SU-DHL-6 (cell line): ENCODE measurements around the gene BIN1.

ENCODE experiments used
- H2AFZ ChIP-seq: fragments of 200-600 bp; sonication (generic); 2 replicates; pipeline ENCODE4 v1.6.1; 2014; ENCODE audit warnings: low read depth, mild to moderate bottlenecking, moderate library complexity, mixed read lengths, antibody characterized with exemption, low read length; ENCODE audit not compliant: severe bottlenecking
- H3F3A ChIP-seq: fragments of 200-600 bp; shearing (Covaris generic); 2 replicates; pipeline ENCODE4 v1.6.0; 2016; ENCODE audit warnings: antibody characterized with exemption, mild to moderate bottlenecking; ENCODE audit not compliant: insufficient read depth
- H3K27ac ChIP-seq: fragments of 200-600 bp; sonication (generic); 2 replicates; pipeline ENCODE4 v1.5.1; 2016; ENCODE audit warnings: low read depth, mild to moderate bottlenecking, low read length, moderate library complexity, mixed read lengths
- H3K27me3 ChIP-seq: fragments of 200-600 bp; sonication (generic), shearing (Covaris generic); 2 replicates; pipeline ENCODE4 v1.6.0; 2014; ENCODE audit warnings: mild to moderate bottlenecking, low read length
- H3K36me3 ChIP-seq: fragments of 200-600 bp; sonication (generic); 2 replicates; pipeline ENCODE4 v1.6.1; 2014; ENCODE audit warnings: mild to moderate bottlenecking, low read length, mixed read lengths
- H3K4me2 ChIP-seq: fragments of 300-600, 200-600 bp; shearing (Covaris generic), sonication (generic); 2 replicates; pipeline ENCODE4 v1.6.0; 2014; ENCODE audit warnings: low read length, low read depth, mild to moderate bottlenecking; ENCODE audit not compliant: poor library complexity, severe bottlenecking
- H3K4me3 ChIP-seq: fragments of 200-600 bp; sonication (generic); 2 replicates; pipeline ENCODE4 v1.5.1; 2014; ENCODE audit warnings: antibody characterized with exemption, low read length, mild to moderate bottlenecking, mixed read lengths; ENCODE audit not compliant: insufficient read depth, poor library complexity, severe bottlenecking
- H3K79me2 ChIP-seq: fragments of 200-600 bp; sonication (generic); 2 replicates; pipeline ENCODE4 v1.6.1; 2014; ENCODE audit warnings: mild to moderate bottlenecking, low read length, moderate library complexity; ENCODE audit not compliant: insufficient read depth
- H3K9ac ChIP-seq: fragments of 200-600 bp; sonication (generic); 2 replicates; pipeline ENCODE4 v1.7.0; 2014; ENCODE audit warnings: mild to moderate bottlenecking, low read length
- H3K9me2 ChIP-seq: fragments of 200-600 bp; sonication (generic); replicated peaks from 2 replicates; pipeline ENCODE4 v1.6.1; 2014; ENCODE audit warnings: low read length; ENCODE audit not compliant: insufficient read depth
- H3K9me3 ChIP-seq: fragments of 200-600 bp; sonication (generic); 2 replicates; pipeline ENCODE4 v1.6.1; 2014; ENCODE audit warnings: low read length, mixed read lengths; ENCODE audit not compliant: insufficient read depth
- H4K20me1 ChIP-seq: fragments of 200-600 bp; sonication (generic); 2 replicates; pipeline ENCODE4 v1.6.1; 2014; ENCODE audit warnings: low read depth, mild to moderate bottlenecking, antibody characterized with exemption, low read length, moderate library complexity, mixed read lengths
- CTCF ChIP-seq: fragments of 200-600 bp; sonication (generic); IDR thresholded peaks from one replicate; pipeline ENCODE4 v1.5.1; 2017; ENCODE audit warnings: antibody characterized with exemption, mild to moderate bottlenecking, low read length, moderate library complexity; ENCODE audit not compliant: insufficient read depth, poor library complexity, severe bottlenecking
- EZH2phosphoT487 ChIP-seq: fragments of 200-600 bp; sonication (generic), shearing (Covaris generic); conservative IDR thresholded peaks from 2 replicates; pipeline ENCODE4 v1.6.1; 2018; ENCODE audit warnings: mild to moderate bottlenecking, antibody characterized with exemption, low read length, moderate library complexity, mixed read lengths

Gene BIN1

GRCh38 chr2:127070221-127070620 lies 36.7 kb downstream of the BIN1 start:
- Histone ChIP-seq H4K20me1 (no peaks in the 10 kb centered on the region), H3K27ac (no peak overlapping the region), H3K4me2 (no peak overlapping the region), H3K4me3 (no peak overlapping the region), H3F3A (no peaks in the 10 kb centered on the region), H3K9ac (no peak overlapping the region), H2AFZ (no peak overlapping the region), H3K36me3 (no peaks in the 10 kb centered on the region), H3K9me3 (no peaks in the 10 kb centered on the region), H3K79me2 (no peaks in the 10 kb centered on the region), H3K27me3 (no peaks in the 10 kb centered on the region), H3K9me2 (no peaks in the 10 kb centered on the region)
- TF ChIP-seq EZH2phosphoT487 (no peak), CTCF (no peak)

GRCh38 chr2:127069536-127069935 lies 37.4 kb downstream of the BIN1 start:
- Histone ChIP-seq H2AFZ (no peak overlapping the region), H3K9ac (no peak overlapping the region), H3K27ac (no peak overlapping the region), H3K27me3 (no peaks in the 10 kb centered on the region), H3F3A (no peaks in the 10 kb centered on the region), H3K36me3 (no peaks in the 10 kb centered on the region), H3K79me2 (no peaks in the 10 kb centered on the region), H4K20me1 (no peaks in the 10 kb centered on the region), H3K4me3 (no peak overlapping the region), H3K9me3 (no peaks in the 10 kb centered on the region), H3K9me2 (no peaks in the 10 kb centered on the region), H3K4me2 (no peak overlapping the region)
- no peak for TF ChIP-seq CTCF
- no peak for TF ChIP-seq EZH2phosphoT487

- no peak for TF ChIP-seq EZH2phosphoT487
- no peak for TF ChIP-seq CTCF
- H2AFZ ChIP-seq, result no peak overlapping the region
- no peaks in the 10 kb centered on the region for H3K79me2 ChIP-seq
- no peaks in the 10 kb centered on the region for H3K36me3 ChIP-seq
- no peaks in the 10 kb centered on the region for H4K20me1 ChIP-seq
- H3K4me3 ChIP-seq, result no peak overlapping the region
- H3K9me2 ChIP-seq, result no peaks in the 10 kb centered on the region
- H3K9ac ChIP-seq, result no peak overlapping the region
- H3F3A ChIP-seq, result no peaks in the 10 kb centered on the region
- H3K27ac ChIP-seq, result no peak overlapping the region
- H3K27me3 ChIP-seq, result no peaks in the 10 kb centered on the region
- no peaks in the 10 kb centered on the region for H3K9me3 ChIP-seq
- no peak overlapping the region for H3K4me2 ChIP-seq
These were observed 38.0 kb downstream of the BIN1 start for GRCh38 chr2:127069003-127069402.

GRCh38 chr2:127068351-127068741 lies 38.6 kb downstream of the BIN1 start:
- Histone ChIP-seq H3K79me2 (no peaks in the 10 kb centered on the region), H3K27ac (no peak overlapping the region)

More at GRCh38 chr2:127068351-127068741, 38.6 kb downstream of the BIN1 start:
- Histone ChIP-seq H3K9ac (no peak overlapping the region), H3F3A (no peaks in the 10 kb centered on the region), H4K20me1 (no peaks in the 10 kb centered on the region), H3K36me3 (no peaks in the 10 kb centered on the region), H3K4me2 (no peak overlapping the region), H3K27me3 (no peaks in the 10 kb centered on the region), H3K4me3 (no peak overlapping the region), H3K9me3 (no peaks in the 10 kb centered on the region), H3K9me2 (no peaks in the 10 kb centered on the region), H2AFZ (no peak overlapping the region)
- TF ChIP-seq CTCF, result no peak
- TF ChIP-seq EZH2phosphoT487, result no peak
